Smooth muscle cell (in vitro differentiated cells): ENCODE measurements around the gene DAP. TPM values are rescaled to one million over a fixed set of nuclear protein-coding genes. Genes with fewer than 3 reads are reported as not detected.

Experiments used
- DNase-seq: peaks from one replicate; lab custom pipeline; 2025; ENCODE audit not compliant: unreplicated experiment; lab: John Stamatoyannopoulos, UW
- H2AFZ ChIP-seq: fragments of 200-600 bp; sonication (generic); 2 replicates; pipeline ENCODE4 v1.6.0; 2016; ENCODE audit warnings: antibody characterized with exemption, low read depth, mild to moderate bottlenecking
- H3F3A ChIP-seq: fragments of 200-600 bp; sonication (generic); 2 replicates; pipeline ENCODE4 v1.6.0; 2017; ENCODE audit warnings: antibody characterized with exemption, low read depth
- H3K27ac ChIP-seq: fragments of 200-600 bp; sonication (generic); 2 replicates; pipeline ENCODE4 v1.5.1; 2016; ENCODE audit warnings: low read depth, mild to moderate bottlenecking
- H3K27me3 ChIP-seq: fragments of 200-600 bp; sonication (generic); 2 replicates; pipeline ENCODE4 v1.6.1; 2016; ENCODE audit warnings: low read depth, mild to moderate bottlenecking
- H3K36me3 ChIP-seq: fragments of 200-600 bp; sonication (generic); 2 replicates; pipeline ENCODE4 v1.5.1; 2016; ENCODE audit warnings: low read depth
- H3K4me1 ChIP-seq: fragments of 200-600 bp; sonication (generic); 2 replicates; pipeline ENCODE4 v1.5.1; 2016; ENCODE audit warnings: low read depth
- H3K4me2 ChIP-seq: fragments of 200-600 bp; sonication (generic); 2 replicates; pipeline ENCODE4 v1.6.0; 2016; ENCODE audit warnings: mild to moderate bottlenecking
- H3K4me3 ChIP-seq: fragments of 200-600 bp; sonication (generic); 2 replicates; pipeline ENCODE4 v1.5.1; 2016; ENCODE audit warnings: mild to moderate bottlenecking
- H3K79me2 ChIP-seq: fragments of 200-600 bp; sonication (generic); 2 replicates; pipeline ENCODE4 v1.6.0; 2016; ENCODE audit warnings: low read depth, mild to moderate bottlenecking
- H3K9ac ChIP-seq: fragments of 200-600 bp; sonication (generic); 2 replicates; pipeline ENCODE4 v1.6.0; 2016; ENCODE audit warnings: low read depth
- H3K9me3 ChIP-seq: fragments of 200-600 bp; sonication (generic); replicated peaks from 2 replicates; pipeline ENCODE4 v1.5.1; 2016; ENCODE audit warnings: low read depth
- H4K20me1 ChIP-seq: fragments of 200-600 bp; sonication (generic); 2 replicates; pipeline ENCODE4 v1.6.0; 2016; ENCODE audit warnings: low read depth
- CTCF ChIP-seq: fragments of 200-600 bp; sonication (generic); IDR thresholded peaks from 2 replicates; pipeline ENCODE4 v1.5.1; 2017; ENCODE audit warnings: borderline replicate concordance, mild to moderate bottlenecking, antibody characterized with exemption; ENCODE audit not compliant: insufficient read depth, poor library complexity, severe bottlenecking
- WGBS: methylation state at CpG from one replicate; pipeline ENCODE4 v1.1.7; 2016; ENCODE audit warnings: low lambda C conversion rate; 5-methylcytosine and 5-hydroxymethylcytosine counted together
- polyA plus RNA-seq: library from polyadenylated mRNA; unstranded; fragments of >200 nt; fragmentation: Nextera tagmentation; extraction: Ambion mirVana; gene quantifications from 2 replicates; pipeline ENCODE4 v1.2.1, GENCODE V29; 2016
- total RNA-seq: library from RNA; depleted of rRNA; stranded (reverse); fragments of >200 nt; gene quantifications from 2 replicates; pipeline ENCODE4 v1.2.3, GENCODE V29; 2014

DAP gene
- total and polyA plus RNA-seq, 2 experiments from 2014 or later = 52.3 to 190 TPM

GRCh38 chr5:10653751-10654400 is 107.2 kb downstream of the DAP start:
- H3K9me3 ChIP-seq = no peaks in the 10 kb centered on the region
- no peaks in the 10 kb centered on the region for H3K27me3 ChIP-seq
- H2AFZ ChIP-seq = no peak overlapping the region
- H3K79me2 ChIP-seq = no peaks in the 10 kb centered on the region
- H4K20me1 ChIP-seq = no peaks in the 10 kb centered on the region
- no peaks in the 10 kb centered on the region for H3F3A ChIP-seq
- no peaks in the 10 kb centered on the region for H3K36me3 ChIP-seq
- H3K27ac ChIP-seq = no peak overlapping the region
- TF ChIP-seq CTCF = no peak
- H3K4me2 ChIP-seq = no peak overlapping the region
- 87% methylated on average over 12 of the region's 12 CpGs for WGBS
- no peak for DNase-seq
- H3K9ac ChIP-seq = no peak overlapping the region
- no peaks in the 10 kb centered on the region for H3K4me1 ChIP-seq
- no peak overlapping the region for H3K4me3 ChIP-seq

- DNase-seq = no peak
- Histone ChIP-seq H3K4me3 (no peak overlapping the region), H4K20me1 (no peaks in the 10 kb centered on the region), H3F3A (no peaks in the 10 kb centered on the region), H3K9ac (no peak overlapping the region), H3K27ac (no peak overlapping the region), H3K36me3 (no peaks in the 10 kb centered on the region), H3K27me3 (no peaks in the 10 kb centered on the region), H3K9me3 (no peaks in the 10 kb centered on the region), H2AFZ (no peak overlapping the region), H3K4me1 (no peaks in the 10 kb centered on the region), H3K79me2 (no peaks in the 10 kb centered on the region), H3K4me2 (no peak overlapping the region)
- 98% methylated on average over 4 of the region's 4 CpGs for WGBS
- no peak for TF ChIP-seq CTCF
Measured at GRCh38 chr5:10653043-10653442, 108.0 kb downstream of the DAP start.

- no peak for TF ChIP-seq CTCF
- Histone ChIP-seq H3K9ac (no peak overlapping the region), H3K4me3 (no peak overlapping the region), H3K4me2 (no peak overlapping the region), H2AFZ (no peak overlapping the region), H3K4me1 (no peaks in the 10 kb centered on the region), H3K36me3 (no peaks in the 10 kb centered on the region), H3K79me2 (no peaks in the 10 kb centered on the region), H3K27me3 (no peaks in the 10 kb centered on the region), H4K20me1 (no peaks in the 10 kb centered on the region), H3F3A (no peaks in the 10 kb centered on the region), H3K27ac (no peak overlapping the region), H3K9me3 (no peaks in the 10 kb centered on the region)
- no peak for DNase-seq
- WGBS = 96% methylated on average over 8 of the region's 8 CpGs
Measured at GRCh38 chr5:10652606-10653005, 108.4 kb downstream of the DAP start.

- no peaks in the 10 kb centered on the region for H3K36me3 ChIP-seq
- no peak for TF ChIP-seq CTCF
- WGBS = 97% methylated on average over 13 of the region's 13 CpGs
Measured at GRCh38 chr5:10652151-10652550, 108.9 kb downstream of the DAP start.

More at GRCh38 chr5:10652151-10652550, 108.9 kb downstream of the DAP start:
- Histone ChIP-seq H3K27me3 (no peaks in the 10 kb centered on the region), H3K27ac (no peak overlapping the region), H4K20me1 (no peaks in the 10 kb centered on the region), H3K9me3 (no peaks in the 10 kb centered on the region), H3K4me2 (no peak overlapping the region), H3F3A (no peaks in the 10 kb centered on the region), H3K79me2 (no peaks in the 10 kb centered on the region), H2AFZ (no peak overlapping the region), H3K9ac (no peak overlapping the region), H3K4me3 (no peak overlapping the region), H3K4me1 (no peaks in the 10 kb centered on the region)
- no peak for DNase-seq
